ENCODE data around the gene ADAM12.

- TF ChIP-seq, protein P1, sequence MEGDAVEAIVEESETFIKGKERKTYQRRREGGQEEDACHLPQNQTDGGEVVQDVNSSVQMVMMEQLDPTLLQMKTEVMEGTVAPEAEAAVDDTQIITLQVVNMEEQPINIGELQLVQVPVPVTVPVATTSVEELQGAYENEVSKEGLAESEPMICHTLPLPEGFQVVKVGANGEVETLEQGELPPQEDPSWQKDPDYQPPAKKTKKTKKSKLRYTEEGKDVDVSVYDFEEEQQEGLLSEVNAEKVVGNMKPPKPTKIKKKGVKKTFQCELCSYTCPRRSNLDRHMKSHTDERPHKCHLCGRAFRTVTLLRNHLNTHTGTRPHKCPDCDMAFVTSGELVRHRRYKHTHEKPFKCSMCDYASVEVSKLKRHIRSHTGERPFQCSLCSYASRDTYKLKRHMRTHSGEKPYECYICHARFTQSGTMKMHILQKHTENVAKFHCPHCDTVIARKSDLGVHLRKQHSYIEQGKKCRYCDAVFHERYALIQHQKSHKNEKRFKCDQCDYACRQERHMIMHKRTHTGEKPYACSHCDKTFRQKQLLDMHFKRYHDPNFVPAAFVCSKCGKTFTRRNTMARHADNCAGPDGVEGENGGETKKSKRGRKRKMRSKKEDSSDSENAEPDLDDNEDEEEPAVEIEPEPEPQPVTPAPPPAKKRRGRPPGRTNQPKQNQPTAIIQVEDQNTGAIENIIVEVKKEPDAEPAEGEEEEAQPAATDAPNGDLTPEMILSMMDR (IDR thresholded peaks at IDR 0.05; ENCODE audit: low read depth, low read length, missing input control) = no peak
- TF ChIP-seq, protein P2, sequence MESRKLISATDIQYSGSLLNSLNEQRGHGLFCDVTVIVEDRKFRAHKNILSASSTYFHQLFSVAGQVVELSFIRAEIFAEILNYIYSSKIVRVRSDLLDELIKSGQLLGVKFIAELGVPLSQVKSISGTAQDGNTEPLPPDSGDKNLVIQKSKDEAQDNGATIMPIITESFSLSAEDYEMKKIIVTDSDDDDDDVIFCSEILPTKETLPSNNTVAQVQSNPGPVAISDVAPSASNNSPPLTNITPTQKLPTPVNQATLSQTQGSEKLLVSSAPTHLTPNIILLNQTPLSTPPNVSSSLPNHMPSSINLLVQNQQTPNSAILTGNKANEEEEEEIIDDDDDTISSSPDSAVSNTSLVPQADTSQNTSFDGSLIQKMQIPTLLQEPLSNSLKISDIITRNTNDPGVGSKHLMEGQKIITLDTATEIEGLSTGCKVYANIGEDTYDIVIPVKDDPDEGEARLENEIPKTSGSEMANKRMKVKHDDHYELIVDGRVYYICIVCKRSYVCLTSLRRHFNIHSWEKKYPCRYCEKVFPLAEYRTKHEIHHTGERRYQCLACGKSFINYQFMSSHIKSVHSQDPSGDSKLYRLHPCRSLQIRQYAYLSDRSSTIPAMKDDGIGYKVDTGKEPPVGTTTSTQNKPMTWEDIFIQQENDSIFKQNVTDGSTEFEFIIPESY (IDR thresholded peaks at IDR 0.05) = no peak
- TF ChIP-seq FOXA1 (IDR thresholded peaks at IDR 0.05) (no peak), TAF1 (conservative IDR thresholded peaks at IDR 0.05) (no peak), RAD21 (IDR thresholded peaks at IDR 0.05) (no peak), SP1 (IDR thresholded peaks at IDR 0.05) (no peak), GABPA (IDR thresholded peaks at IDR 0.05 in 1 of 2, conservative IDR thresholded peaks at IDR 0.05 in 1 of 2) (no peak), JUND (IDR thresholded peaks at IDR 0.05) (no peak)
- TF ChIP-seq, protein P3, sequence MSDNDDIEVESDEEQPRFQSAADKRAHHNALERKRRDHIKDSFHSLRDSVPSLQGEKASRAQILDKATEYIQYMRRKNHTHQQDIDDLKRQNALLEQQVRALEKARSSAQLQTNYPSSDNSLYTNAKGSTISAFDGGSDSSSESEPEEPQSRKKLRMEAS (IDR thresholded peaks at IDR 0.05) = no peak
Observed at GRCh38 chr10:126216632-126216961, 171.7 kb downstream of the ADAM12 start.

Data from liver (tissue), 3 donors.